IPS-15b (cell line): ENCODE data around the gene FZD7.

ENCODE experiments used
- H3K27me3 ChIP-seq: one replicate; pipeline ENCODE4 v1.6.1; 2013; ENCODE audit warnings: low read length; ENCODE audit not compliant: control insufficient read depth, insufficient read depth
- H3K36me3 ChIP-seq: one replicate; pipeline ENCODE4 v1.6.1; 2013; ENCODE audit warnings: low read length; ENCODE audit not compliant: control insufficient read depth, insufficient read depth
- H3K4me1 ChIP-seq: one replicate; pipeline ENCODE4 v1.6.1; 2013; ENCODE audit warnings: mild to moderate bottlenecking, low read length; ENCODE audit not compliant: control insufficient read depth, insufficient read depth
- H3K4me3 ChIP-seq: one replicate; pipeline ENCODE4 v1.5.1; 2013; ENCODE audit warnings: low read depth, low read length
- H3K9ac ChIP-seq: one replicate; pipeline ENCODE4 v1.6.1; 2013; ENCODE audit warnings: low read depth, mild to moderate bottlenecking, low read length
- H3K9me3 ChIP-seq: one replicate; pipeline ENCODE4 v1.6.1; 2013; ENCODE audit warnings: mild to moderate bottlenecking, low read length; ENCODE audit not compliant: control insufficient read depth, insufficient read depth

Gene FZD7

DNA sequence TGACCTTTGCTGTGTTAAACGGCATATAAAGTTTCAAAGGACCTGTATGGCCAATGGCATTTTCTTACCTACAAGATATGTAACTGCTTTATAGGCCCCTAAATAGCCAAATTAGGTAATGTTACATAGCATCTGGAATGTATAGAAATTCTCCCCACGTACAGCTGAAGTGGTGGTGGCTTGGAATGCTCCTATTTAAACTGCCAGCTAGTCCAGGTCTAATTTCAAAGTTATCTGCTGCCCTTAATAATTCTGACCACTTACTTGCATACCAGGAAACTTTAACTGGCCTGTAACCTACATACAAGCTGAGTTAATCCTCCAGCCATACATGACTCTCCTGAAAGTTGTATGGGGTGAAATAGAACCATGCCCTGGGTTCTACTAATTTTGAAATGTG, 40.7 kb downstream of the FZD7 start:
- Histone ChIP-seq H3K27me3 (no peaks in the 10 kb centered on the region), H3K4me1 (peaks cover 6% of the 10 kb centered on the region), H3K36me3 (no peaks in the 10 kb centered on the region), H3K9me3 (no peaks in the 10 kb centered on the region), H3K9ac (no peak overlapping the region), H3K4me3 (no peak overlapping the region)

DNA sequence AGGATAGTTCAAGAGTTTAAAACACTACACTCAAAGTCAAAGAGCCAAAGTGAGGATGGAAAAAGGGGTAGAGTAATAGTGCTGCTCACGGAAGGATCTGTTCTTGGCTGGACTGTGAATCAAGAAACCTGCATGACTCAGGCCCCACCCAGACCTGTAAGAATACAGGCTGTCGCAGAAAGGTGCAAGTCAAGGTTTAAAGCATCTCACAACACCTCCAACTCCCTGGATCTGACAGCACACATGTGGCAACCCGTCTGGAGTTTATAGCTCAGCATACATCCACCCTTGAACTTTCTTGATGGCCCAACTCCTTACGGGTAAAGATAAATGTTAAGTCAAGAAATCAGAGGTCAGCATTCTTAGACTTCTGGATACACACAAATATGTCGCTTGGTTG, 45.7 kb downstream of the FZD7 start:
- Histone ChIP-seq H3K4me3 (no peak overlapping the region), H3K4me1 (peaks cover 10% of the 10 kb centered on the region), H3K36me3 (no peaks in the 10 kb centered on the region)

DNA sequence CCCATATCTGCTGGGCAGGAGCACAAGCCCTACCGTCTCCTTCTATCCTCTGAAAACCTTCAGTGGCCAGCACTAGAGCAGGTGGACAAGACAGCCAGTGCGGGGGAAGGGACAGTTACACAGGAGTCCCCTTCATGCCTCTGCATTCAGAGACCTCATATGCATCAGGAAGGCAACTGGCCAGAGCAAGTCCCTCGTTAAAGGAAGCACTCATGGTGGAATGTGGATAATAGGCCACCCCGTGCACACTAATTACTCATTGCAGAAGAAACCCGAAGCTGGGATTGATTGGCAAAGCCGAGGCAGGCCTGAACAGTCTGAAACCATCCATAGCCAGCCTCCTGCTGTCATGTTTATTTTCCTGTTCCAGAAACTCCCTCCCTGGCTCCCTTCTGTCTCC, 50.6 kb downstream of the FZD7 start:
- Histone ChIP-seq H3K9me3 (no peaks in the 10 kb centered on the region), H3K9ac (no peak overlapping the region), H3K27me3 (no peaks in the 10 kb centered on the region), H3K4me3 (no peak overlapping the region), H3K36me3 (no peaks in the 10 kb centered on the region), H3K4me1 (peaks cover 10% of the 10 kb centered on the region)

More for the DNA sequence above, 45.7 kb downstream of the FZD7 start:
- H3K9me3 ChIP-seq: no peaks in the 10 kb centered on the region
- H3K27me3 ChIP-seq: no peaks in the 10 kb centered on the region
- H3K9ac ChIP-seq: no peak overlapping the region
